Naive thymus-derived CD8-positive, alpha-beta T cell (primary cell): ENCODE data around the gene PAPSS2. TPM values are rescaled to one million over a fixed set of nuclear protein-coding genes. Genes with fewer than 3 reads are reported as not detected.

Source experiments
- ATAC-seq, 2 donors: fragments of 150-1000 bp; cut with Tn5 transposase in 1 of 2; sonication (Bioruptor Pico), chemical (Tn5 transposase) in 1 of 2; 1 replicate in 1 of 2; 2 replicates in 1 of 2; pipeline ENCODE4 v1.10.0; 2021; ENCODE audit warnings: mild to moderate bottlenecking in 2 of 2, moderate library complexity in 2 of 2
- POLR2A ChIA-PET: fragments of 350-600 bp; sonication (Branson Sonifier 250); formaldehyde crosslinking; loops from one replicate; lab custom pipeline; 2021; ENCODE audit warnings: antibody characterized with exemption; lab: Charles Lee
- DNase-seq, 10 donors: peaks; one replicate each; pipeline versions ENCODE4 v3.0.0 to v3.0.0-alpha.2; 2020 to 2022
- H3K27ac Mint-ChIP-seq, 10 donors: one replicate each; pipeline ENCODE4 v1.8.0; 2020 to 2022; ENCODE audit warnings: mild to moderate bottlenecking in 10 of 10, mixed read lengths in 10 of 10, moderate library complexity in 4 of 10, inconsistent platforms in 1 of 10
- H3K27me3 Mint-ChIP-seq, 5 donors: one replicate each; pipeline ENCODE4 v1.8.0; 2021 to 2022; ENCODE audit warnings: mixed read lengths in 5 of 5
- H3K36me3 Mint-ChIP-seq, 3 donors: one replicate each; pipeline ENCODE4 v1.8.0; 2020 to 2022; ENCODE audit warnings: mixed read lengths in 3 of 3, mild to moderate bottlenecking in 2 of 3, inconsistent platforms in 1 of 3
- H3K4me1 Mint-ChIP-seq, 4 donors: one replicate each; pipeline ENCODE4 v1.8.0; 2021 to 2022; ENCODE audit warnings: mixed read lengths in 4 of 4
- H3K4me3 Mint-ChIP-seq, 10 donors: one replicate each; pipeline ENCODE4 v1.8.0; 2020 to 2022; ENCODE audit warnings: mild to moderate bottlenecking in 10 of 10, mixed read lengths in 10 of 10, moderate library complexity in 6 of 10, inconsistent platforms in 1 of 10
- H3K9me3 Mint-ChIP-seq, 9 donors: one replicate each; pipeline ENCODE4 v1.8.0; 2020 to 2022; ENCODE audit warnings: mixed read lengths in 9 of 9, mild to moderate bottlenecking in 3 of 9, inconsistent platforms in 1 of 9, moderate library complexity in 1 of 9
- polyA plus RNA-seq, 3 donors: library from polyadenylated mRNA; unstranded; fragments of 300-500 nt; fragmentation: Illumina TruSeq; gene quantifications; one replicate each; pipeline ENCODE4 v1.2.3, GENCODE V29; 2021
- total RNA-seq, 8 experiments: library from RNA in 2 of 8; stranded (reverse) in 2 of 8; gene quantifications; one replicate each; pipeline ENCODE4 v1.2.3 and lab custom pipeline; 2021 to 2026

PAPSS2 gene
- total and polyA plus RNA-seq, 5 experiments from 2014 or later: 0.05 to 0.70 (median 0.08) TPM; not detected in 2

- Mint-ChIP-seq H3K4me3 (no peak overlapping the region), H3K9me3 (no peaks in the 10 kb centered on the region), H3K4me1 (peaks cover 8 to 18% (median 13%) of the 10 kb centered on the region in 4 donors), H3K36me3 (no peaks in the 10 kb centered on the region), H3K27ac (peak overlapping the region in 1 of 10 donors; percentile 65), H3K27me3 (peaks cover 24 to 56% (median 40%) of the 10 kb centered on the region in 5 donors)
- POLR2A ChIA-PET: no interaction called here
- DNase-seq: no peak
- ATAC-seq: no peak
These were observed 2.4 kb downstream of the PAPSS2 start for GRCh38 chr10:87661861-87662785.

- Mint-ChIP-seq H3K27ac (no peak overlapping the region), H3K9me3 (no peaks in the 10 kb centered on the region), H3K4me3 (no peak overlapping the region), H3K4me1 (peaks cover 5 to 11% (median 9%) of the 10 kb centered on the region in 4 donors), H3K27me3 (peaks cover 18 to 54% (median 33%) of the 10 kb centered on the region in 5 donors), H3K36me3 (peaks cover 0 to 4% (median 0%) of the 10 kb centered on the region in 3 donors)
- DNase-seq (no peak), ATAC-seq (no peak)
- POLR2A ChIA-PET: no interaction called here
These were observed 4.6 kb downstream of the PAPSS2 start for GRCh38 chr10:87664276-87664701.

- Mint-ChIP-seq H3K9me3 (no peaks in the 10 kb centered on the region), H3K4me1 (peaks cover 0 to under 1% (median under 1%) of the 10 kb centered on the region in 4 donors), H3K27me3 (peaks cover 3 to 33% (median 16%) of the 10 kb centered on the region in 5 donors), H3K27ac (no peak overlapping the region), H3K36me3 (peaks cover 0 to 4% (median 0%) of the 10 kb centered on the region in 3 donors), H3K4me3 (no peak overlapping the region)
- POLR2A ChIA-PET: no interaction called here
- DNase-seq (no peak), ATAC-seq (no peak)
These were observed 7.8 kb downstream of the PAPSS2 start for GRCh38 chr10:87667493-87667892.

- peaks cover 0 to 3% (median 1%) of the 10 kb centered on the region in 4 donors for H3K4me1 Mint-ChIP-seq
- peaks cover 3 to 33% (median 16%) of the 10 kb centered on the region in 5 donors for H3K27me3 Mint-ChIP-seq
- H3K36me3 Mint-ChIP-seq: peaks cover 0 to 4% (median 0%) of the 10 kb centered on the region in 3 donors
- no peaks in the 10 kb centered on the region for H3K9me3 Mint-ChIP-seq
- POLR2A ChIA-PET: no interaction called here
- no peak overlapping the region for H3K4me3 Mint-ChIP-seq
- DNase-seq (no peak), ATAC-seq (no peak)
- H3K27ac Mint-ChIP-seq: no peak overlapping the region
These were observed 8.8 kb downstream of the PAPSS2 start for GRCh38 chr10:87668324-87669074.

- Mint-ChIP-seq H3K4me3 (no peak overlapping the region), H3K36me3 (peaks cover 0 to 4% (median 0%) of the 10 kb centered on the region in 3 donors), H3K4me1 (peaks cover 0 to 3% (median 1%) of the 10 kb centered on the region in 4 donors), H3K27ac (no peak overlapping the region), H3K9me3 (no peaks in the 10 kb centered on the region), H3K27me3 (peaks cover 3 to 33% (median 7%) of the 10 kb centered on the region in 5 donors)
- ATAC-seq (no peak), DNase-seq (no peak)
- POLR2A ChIA-PET: no interaction called here
These were observed 10.1 kb downstream of the PAPSS2 start for GRCh38 chr10:87669752-87670151.

GRCh38 chr10:87670586-87670985, 10.9 kb downstream of the PAPSS2 start:
- Mint-ChIP-seq H3K4me3 (no peak overlapping the region), H3K4me1 (peaks cover 0 to 3% (median 1%) of the 10 kb centered on the region in 4 donors), H3K36me3 (peaks cover 0 to 4% (median 0%) of the 10 kb centered on the region in 3 donors), H3K27ac (no peak overlapping the region), H3K27me3 (peaks cover 3 to 33% (median 7%) of the 10 kb centered on the region in 5 donors), H3K9me3 (no peaks in the 10 kb centered on the region)
- DNase-seq (no peak), ATAC-seq (no peak)
- POLR2A ChIA-PET: no interaction called here

GRCh38 chr10:87671139-87671815, 11.6 kb downstream of the PAPSS2 start:
- peaks cover 0 to 4% (median 0%) of the 10 kb centered on the region in 3 donors for H3K36me3 Mint-ChIP-seq
- no peak overlapping the region for H3K27ac Mint-ChIP-seq
- H3K27me3 Mint-ChIP-seq: peaks cover 5 to 28% (median 8%) of the 10 kb centered on the region in 5 donors
- peaks cover 0 to 3% (median 1%) of the 10 kb centered on the region in 4 donors for H3K4me1 Mint-ChIP-seq
- no peak for DNase-seq
- ATAC-seq: no peak
- H3K9me3 Mint-ChIP-seq: no peaks in the 10 kb centered on the region
- no peak overlapping the region for H3K4me3 Mint-ChIP-seq
- POLR2A ChIA-PET: no interaction called here

GRCh38 chr10:87672551-87672950, 12.9 kb downstream of the PAPSS2 start:
- no peak for ATAC-seq
- Mint-ChIP-seq H3K4me1 (peaks cover 0 to 3% (median 1%) of the 10 kb centered on the region in 4 donors), H3K4me3 (no peak overlapping the region), H3K36me3 (peaks cover 0 to 4% (median 0%) of the 10 kb centered on the region in 3 donors), H3K27ac (no peak overlapping the region), H3K9me3 (no peaks in the 10 kb centered on the region), H3K27me3 (peaks cover 4 to 19% (median 7%) of the 10 kb centered on the region in 5 donors)
- DNase-seq: no peak
- POLR2A ChIA-PET: no interaction called here

- ATAC-seq (no peak), DNase-seq (no peak)
- POLR2A ChIA-PET: no interaction called here
- H3K27ac Mint-ChIP-seq: no peak overlapping the region
- no peaks in the 10 kb centered on the region for H3K9me3 Mint-ChIP-seq
- H3K4me1 Mint-ChIP-seq: peaks cover 0 to 3% (median 1%) of the 10 kb centered on the region in 4 donors
- peaks cover 3 to 10% (median 6%) of the 10 kb centered on the region in 5 donors for H3K27me3 Mint-ChIP-seq
- H3K4me3 Mint-ChIP-seq: no peak overlapping the region
- H3K36me3 Mint-ChIP-seq: no peaks in the 10 kb centered on the region
These were observed 15.3 kb downstream of the PAPSS2 start for GRCh38 chr10:87674943-87675342.

- H3K27me3 Mint-ChIP-seq: peaks cover 1 to 10% (median 3%) of the 10 kb centered on the region in 5 donors
- H3K27ac Mint-ChIP-seq: no peak overlapping the region
- no peaks in the 10 kb centered on the region for H3K9me3 Mint-ChIP-seq
- DNase-seq: no peak
- no peaks in the 10 kb centered on the region for H3K36me3 Mint-ChIP-seq
- ATAC-seq: no peak
- peaks cover 0 to 3% (median 1%) of the 10 kb centered on the region in 4 donors for H3K4me1 Mint-ChIP-seq
- no peak overlapping the region for H3K4me3 Mint-ChIP-seq
- POLR2A ChIA-PET: no interaction called here
These were observed 16.0 kb downstream of the PAPSS2 start for GRCh38 chr10:87675396-87676376.

GRCh38 chr10:87677595-87677994, 17.9 kb downstream of the PAPSS2 start:
- H3K4me3 Mint-ChIP-seq: no peak overlapping the region
- no peak for ATAC-seq
- no peak overlapping the region for H3K27ac Mint-ChIP-seq
- H3K27me3 Mint-ChIP-seq: peaks cover 0 to 10% (median 3%) of the 10 kb centered on the region in 5 donors
- POLR2A ChIA-PET: no interaction called here
- DNase-seq: no peak
- no peaks in the 10 kb centered on the region for H3K9me3 Mint-ChIP-seq
- no peaks in the 10 kb centered on the region for H3K36me3 Mint-ChIP-seq
- peaks cover 0 to under 1% (median under 1%) of the 10 kb centered on the region in 4 donors for H3K4me1 Mint-ChIP-seq
